IMR-90 (cell line): ENCODE results near the gene SYNGR4. TPM values are rescaled to one million over a fixed set of nuclear protein-coding genes. Genes with fewer than 3 reads are reported as not detected.

Source experiments
- ATAC-seq: fragments of 200-7000 bp; cut with Tn5 transposase; 2 replicates; pipeline ENCODE4 v1.9.1; 2020; ENCODE audit warnings: low read depth, mild to moderate bottlenecking, moderate library complexity
- BruUV-seq: library from RNA; stranded (reverse); fragments of 400-500 nt; replicated peaks from 2 replicates; lab custom pipeline; 2021; lab: Mats Ljungman, UMichigan
- CTCF ChIA-PET: fragments of 300-600 bp; formaldehyde crosslinking; extraction: SDS; loops from one replicate; lab custom pipeline; 2021; ENCODE audit warnings: antibody characterized with exemption; lab: Yijun Ruan, JAX
- POLR2A ChIA-PET: fragments of 300-600 bp; sonication (Branson Sonifier 250); formaldehyde crosslinking; loops from one replicate; lab custom pipeline; 2022; ENCODE audit warnings: antibody characterized with exemption; ENCODE audit not compliant: unreplicated experiment; lab: Charles Lee
- DNase-seq: peaks from one replicate; pipeline ENCODE4 v3.0.0; 2013
- H2AFZ ChIP-seq: replicated peaks from 2 replicates; pipeline ENCODE3; 2013; ENCODE audit warnings: low read length, mild to moderate bottlenecking; ENCODE audit not compliant: poor library complexity
- H2AK5ac ChIP-seq: 2 replicates; pipeline ENCODE4 v1.6.1; 2013; ENCODE audit warnings: low read depth, low read length, inconsistent platforms
- H2AK9ac ChIP-seq: replicated peaks from 2 replicates; pipeline ENCODE3; 2013; ENCODE audit warnings: mild to moderate bottlenecking, low read depth, low read length, moderate library complexity; ENCODE audit not compliant: poor library complexity
- H2BK120ac ChIP-seq: 2 replicates; pipeline ENCODE4 v1.6.1; 2013; ENCODE audit warnings: low read depth, low read length, inconsistent platforms
- H2BK15ac ChIP-seq: 3 replicates; pipeline ENCODE4 v1.6.1; 2013; ENCODE audit warnings: low read depth, low read length, inconsistent platforms
- H2BK20ac ChIP-seq: 2 replicates; pipeline ENCODE4 v1.6.1; 2013; ENCODE audit warnings: low read depth, mild to moderate bottlenecking, inconsistent platforms, low read length, moderate library complexity
- H2BK5ac ChIP-seq: 2 replicates; pipeline ENCODE4 v1.6.1; 2013; ENCODE audit warnings: mild to moderate bottlenecking, low read depth, low read length, inconsistent platforms; ENCODE audit not compliant: poor library complexity, severe bottlenecking
- H3K14ac ChIP-seq: replicated peaks from 2 replicates; pipeline ENCODE4 v1.6.1; 2013; ENCODE audit warnings: low read depth, low read length, inconsistent platforms
- H3K18ac ChIP-seq: 2 replicates; pipeline ENCODE4 v1.6.1; 2013; ENCODE audit warnings: low read depth, low read length, control low read depth
- H3K23ac ChIP-seq: 2 replicates; pipeline ENCODE4 v1.6.1; 2013; ENCODE audit warnings: low read depth, low read length, inconsistent platforms
- H3K27ac ChIP-seq: 2 replicates; pipeline ENCODE4 v1.5.1; 2013; ENCODE audit warnings: mild to moderate bottlenecking, control low read depth, low read length; ENCODE audit not compliant: insufficient read depth
- H3K27me3 ChIP-seq: 2 replicates; pipeline ENCODE4 v1.6.1; 2013; ENCODE audit warnings: low read length; ENCODE audit not compliant: control insufficient read depth, insufficient read depth
- H3K36me3 ChIP-seq: 2 replicates; pipeline ENCODE4 v1.6.1; 2013; ENCODE audit warnings: low read length, mixed read lengths; ENCODE audit not compliant: control insufficient read depth, insufficient read depth
- H3K4ac ChIP-seq: 2 replicates; pipeline ENCODE4 v1.6.1; 2013; ENCODE audit warnings: low read depth, low read length, inconsistent platforms
- H3K4me1 ChIP-seq: 2 replicates; pipeline ENCODE4 v1.6.1; 2013; ENCODE audit warnings: low read length, mixed read lengths; ENCODE audit not compliant: control insufficient read depth, insufficient read depth
- H3K4me2 ChIP-seq: 2 replicates; pipeline ENCODE4 v1.6.1; 2013; ENCODE audit warnings: low read depth, mild to moderate bottlenecking, control low read depth, low read length, moderate library complexity
- H3K4me3 ChIP-seq: 2 replicates; pipeline ENCODE4 v1.5.1; 2013; ENCODE audit warnings: low read depth, mild to moderate bottlenecking, control low read depth, low read length, moderate library complexity; ENCODE audit not compliant: insufficient read depth
- H3K56ac ChIP-seq: 2 replicates; pipeline ENCODE4 v1.6.1; 2013; ENCODE audit warnings: low read length, inconsistent platforms; ENCODE audit not compliant: insufficient read depth; ENCODE audit errors: extremely low read depth
- H3K79me1 ChIP-seq, 2 experiments: 2 replicates each; pipeline ENCODE4 v1.6.1; 2013; ENCODE audit warnings: low read length in 2 of 2, inconsistent platforms in 1 of 2, low read depth in 1 of 2
- H3K9ac ChIP-seq: 2 replicates; pipeline ENCODE4 v1.6.1; 2013; ENCODE audit warnings: low read depth, low read length, control low read depth
- H3K9me1 ChIP-seq: 2 replicates; pipeline ENCODE4 v1.6.1; 2013; ENCODE audit warnings: low read length, inconsistent platforms; ENCODE audit not compliant: insufficient read depth
- H3K9me3 ChIP-seq: 2 replicates; pipeline ENCODE4 v1.6.1; 2013; ENCODE audit warnings: low read length; ENCODE audit not compliant: control insufficient read depth, insufficient read depth
- H4K20me1 ChIP-seq: 2 replicates; pipeline ENCODE4 v1.6.1; 2013; ENCODE audit warnings: low read length, inconsistent platforms; ENCODE audit not compliant: insufficient read depth
- H4K5ac ChIP-seq: 2 replicates; pipeline ENCODE4 v1.6.1; 2013; ENCODE audit warnings: mild to moderate bottlenecking, low read depth, low read length, control low read depth
- H4K8ac ChIP-seq, 2 experiments: 2 replicates each; pipeline ENCODE4 v1.6.1; 2013; ENCODE audit warnings: low read depth in 2 of 2, low read length in 2 of 2, control low read depth in 1 of 2, inconsistent platforms in 1 of 2
- H4K91ac ChIP-seq: 2 replicates; pipeline ENCODE4 v1.6.1; 2013; ENCODE audit warnings: low read depth, low read length, inconsistent platforms; ENCODE audit not compliant: insufficient read depth
- FOS ChIP-seq: fragments of 150-350 bp; IDR thresholded peaks from 2 replicates; pipeline ENCODE4 v1.6.1; 2016; ENCODE audit warnings: low read depth, low read length
- MAFK ChIP-seq: IDR thresholded peaks from 2 replicates; pipeline ENCODE4 v1.6.1; 2012; ENCODE audit warnings: low read depth, low read length, improper control_type of control experiment
- WGBS, 2 experiments: methylation state at CpG; one replicate each; pipeline versions ENCODE4 v1.1.5 to v1.1.7; 2013; ENCODE audit warnings: missing lambda C conversion rate in 2 of 2; ENCODE audit not compliant: insufficient read length in 1 of 2; ENCODE audit errors: extremely low coverage in 2 of 2; 5-methylcytosine and 5-hydroxymethylcytosine counted together
- dilution Hi-C: fragments of 300-500 bp; cut with HindIII; formaldehyde crosslinking; loops from one replicate; pipeline ENCODE4 v1.14.3; 2018; ENCODE audit warnings: low sequenced_read_pairs; ENCODE audit not compliant: unreplicated experiment
- in situ Hi-C: fragments of 300-500 bp; cut with MboI; formaldehyde crosslinking; loops from 3 replicates; pipeline ENCODE4 v1.14.3; 2019; ENCODE audit warnings: low sequenced_read_pairs, inconsistent platforms, mixed read lengths
- intact Hi-C: fragments of 100-400 bp; cut with micrococcal nuclease; formaldehyde crosslinking; loops from 2 replicates; pipeline ENCODE4 v1.10.0; 2022
- polyA plus RNA-seq, 3 experiments: library from polyadenylated mRNA; depleted of rRNA; stranded (reverse); fragments of >200 nt; gene quantifications; 2 replicates each; pipeline ENCODE4 v1.2.3, GENCODE V29; 2012; ENCODE audit warnings: low replicate concordance in 1 of 3
- total RNA-seq: library from RNA; depleted of rRNA; stranded (reverse); fragments of >200 nt; gene quantifications from 2 replicates; pipeline ENCODE4 v1.2.3, GENCODE V29; 2012

Gene SYNGR4
- total and polyA plus RNA-seq, 2 of the 4 experiments (the other 2 are of a cell fraction), result not detected

DNA sequence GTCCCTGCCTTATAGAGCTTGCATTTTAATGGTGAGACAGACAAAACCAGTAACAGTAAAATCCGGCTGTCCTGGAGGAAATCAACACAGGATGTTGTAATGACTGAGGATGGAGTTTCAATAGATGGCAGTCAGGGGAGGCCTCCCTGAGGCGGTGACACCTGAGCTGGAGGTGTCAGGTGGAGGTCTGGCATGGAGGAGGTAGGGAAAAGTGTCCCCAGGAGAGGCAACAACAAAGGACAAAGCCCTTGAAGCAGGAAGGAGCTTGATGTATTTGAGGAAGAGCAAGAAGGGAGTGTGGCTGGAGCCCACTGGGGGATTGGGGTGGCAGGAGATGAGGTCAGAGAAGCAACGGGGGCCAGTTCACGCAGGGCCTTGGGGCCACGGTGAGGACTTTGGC is 37.1 kb downstream of the SYNGR4 start:
- no peak overlapping the region for H3K23ac ChIP-seq
- H3K79me1 ChIP-seq, result no peaks in the 10 kb centered on the region
- peaks cover 3% of the 10 kb centered on the region; the same call in 1 of the 2 replicates for H3K9me1 ChIP-seq
- H3K9ac ChIP-seq, result no peak overlapping the region
- no peak overlapping the region for H3K18ac ChIP-seq
- peaks cover 19% of the 10 kb centered on the region for H3K27me3 ChIP-seq
- no peak overlapping the region for H2BK15ac ChIP-seq
- TF ChIP-seq MAFK (no peak), FOS (no peak)
- H2AK9ac ChIP-seq, result no peak overlapping the region
- DNase-seq (no peak), ATAC-seq (no peak)
- intact Hi-C loops (no loop called here), in situ Hi-C loops (no loop called here), dilution Hi-C loops (no loop called here)
- no peak overlapping the region for H4K91ac ChIP-seq
- H2AFZ ChIP-seq, result no peak overlapping the region
- no peak overlapping the region for H4K5ac ChIP-seq
- no peaks in the 10 kb centered on the region for H3K36me3 ChIP-seq
- H4K20me1 ChIP-seq, result no peaks in the 10 kb centered on the region; the same call in 1 of the 2 replicates
- no peak overlapping the region for H4K8ac ChIP-seq
- no peak overlapping the region for H2BK5ac ChIP-seq
- H3K4me2 ChIP-seq, result no peak overlapping the region
- no peak overlapping the region for H2AK5ac ChIP-seq
- no peaks in the 10 kb centered on the region for H3K9me3 ChIP-seq
- no peak overlapping the region for H3K27ac ChIP-seq
- H2BK120ac ChIP-seq, result no peak overlapping the region
- no peak overlapping the region for H2BK20ac ChIP-seq
- 75% methylated on average over 3 of the region's 5 CpGs; no CpG with 5 or more reads in 1 of the 2 experiments for WGBS, 2 experiments
- POLR2A ChIA-PET, result no interaction called here
- no peak overlapping the region for H3K56ac ChIP-seq
- no peaks in the 10 kb centered on the region for H3K4me1 ChIP-seq
- CTCF ChIA-PET, result no interaction called here
- no peak overlapping the region for H3K14ac ChIP-seq
- H3K4me3 ChIP-seq, result no peak overlapping the region
- BruUV-seq, result no TSS peak
- no peak overlapping the region for H3K4ac ChIP-seq
